Keratinocyte (primary cell): ENCODE data around the gene SMAD6.
A peak's percentile ranks its signal among the peaks of the same experiment; 100 is the strongest.

Source experiments
- CTCF ChIP-seq, 3 experiments: IDR thresholded peaks in 1 of 3; conservative IDR thresholded peaks in 1 of 3; optimal IDR thresholded peaks in 1 of 3; 2 replicates in 2 of 3; 3 replicates in 1 of 3; pipeline versions ENCODE3 to v1.5.1; 2011; ENCODE audit warnings: low read length in 3 of 3, mild to moderate bottlenecking in 3 of 3, moderate library complexity in 2 of 3, control low read depth in 1 of 3, inconsistent platforms in 1 of 3; ENCODE audit not compliant: insufficient read depth in 2 of 3; ENCODE audit errors: extremely low read depth in 1 of 3
- EZH2 ChIP-seq: IDR thresholded peaks from one replicate; pipeline ENCODE4 v1.6.1; 2012; ENCODE audit warnings: inconsistent platforms, mild to moderate bottlenecking, low read length, moderate library complexity

- TF ChIP-seq EZH2 (peak; percentile 99), CTCF (optimal IDR thresholded peaks at IDR 0.05 in 1 of 3, IDR thresholded peaks at IDR 0.05 in 1 of 3, conservative IDR thresholded peaks at IDR 0.05 in 1 of 3; ENCODE audit: extremely low read depth in 1 of 3, insufficient read depth in 2 of 3, low read length in 3 of 3) (no peak)
Observed at GRCh38 chr15:66702787-66703539, 927 bp downstream of the SMAD6 start.
